Stomach (tissue), 9 donors: ENCODE results near the gene COL18A1. TPM values are rescaled to one million over a fixed set of nuclear protein-coding genes. Genes with fewer than 3 reads are reported as not detected.

Source experiments
- DNase-seq, 2 donors: peaks; one replicate each; pipeline versions ENCODE4 v3.0.0 to v3.0.0-alpha.2; 2013 to 2019
- H3K27ac ChIP-seq, 5 donors: fragments of 200-600 bp in 4 of 5; sonication (generic) in 4 of 5; one replicate each; pipeline ENCODE4 v1.5.1; 2013 to 2019; ENCODE audit warnings: mild to moderate bottlenecking in 1 of 5, moderate library complexity in 1 of 5
- H3K27me3 ChIP-seq, 3 donors: fragments of 200-600 bp; sonication (generic); one replicate each; pipeline ENCODE4 v1.5.1; 2017 to 2019; ENCODE audit warnings: mixed run types in 1 of 3
- H3K36me3 ChIP-seq, 4 donors: fragments of 200-600 bp; sonication (generic); 1 replicate in 3 of 4; 2 replicates in 1 of 4; pipeline ENCODE4 v1.5.1; 2016 to 2019
- H3K4me1 ChIP-seq, 4 donors: fragments of 200-600 bp; sonication (generic); one replicate each; pipeline ENCODE4 v1.5.1; 2016 to 2019
- H3K4me3 ChIP-seq, 4 donors: fragments of 200-600 bp; sonication (generic) in 3 of 4; one replicate each; pipeline ENCODE4 v1.5.1; 2016 to 2019; ENCODE audit warnings: mild to moderate bottlenecking in 1 of 4
- H3K9me3 ChIP-seq, 4 donors: fragments of 200-600 bp; sonication (generic); one replicate each; pipeline ENCODE4 v1.5.1; 2016 to 2019
- CTCF ChIP-seq, 7 experiments: fragments of 450-650 bp in 4 of 7; fragments of 200-600 bp in 3 of 7; sonication (generic) in 3 of 7; IDR thresholded peaks; one replicate each; pipeline ENCODE4 v1.5.1; 2016 to 2019; ENCODE audit warnings: antibody characterized with exemption in 7 of 7, control low read depth in 2 of 7, mild to moderate bottlenecking in 1 of 7
- EP300 ChIP-seq: sonication (generic); formaldehyde crosslinking; IDR thresholded peaks from one replicate; pipeline ENCODE4 v1.6.1; 2017; ENCODE audit warnings: antibody characterized with exemption
- POLR2A ChIP-seq, 4 donors: fragments of 450-650 bp; IDR thresholded peaks; one replicate each; pipeline ENCODE4 v1.6.1; 2016; ENCODE audit warnings: antibody characterized with exemption in 4 of 4, control low read depth in 2 of 4, mild to moderate bottlenecking in 1 of 4, moderate library complexity in 1 of 4
- POLR2AphosphoS5 ChIP-seq, 3 donors: sonication (generic); formaldehyde crosslinking; IDR thresholded peaks; one replicate each; pipeline ENCODE4 v1.6.1; 2016; ENCODE audit warnings: antibody characterized with exemption in 3 of 3
- WGBS, 5 donors: extraction: QIAGEN DNeasy Blood & Tissue Kit in 3 of 5; methylation state at CpG; one replicate each; pipeline versions ENCODE4 v1.1.5 to v1.1.7; 2013 to 2018; 5-methylcytosine and 5-hydroxymethylcytosine counted together
- intact Hi-C: fragments of 100-400 bp; cut with DNase I; formaldehyde crosslinking; loops from one replicate; pipeline ENCODE4 v1.15.1; 2023; ENCODE audit warnings: low total_unique reads
- polyA plus RNA-seq, 3 donors: library from polyadenylated mRNA; stranded (reverse); fragments of 200-250 nt; gene quantifications; one replicate each; pipeline ENCODE4 v1.2.3, GENCODE V29; 2013
- total RNA-seq, 5 donors: library from RNA; depleted of rRNA; stranded (reverse); fragments of >200 nt; gene quantifications; one replicate each; pipeline versions ENCODE4 v1.1.0 to v1.2.3, GENCODE V29; 2014 to 2016
- donor health status: healthy with polysubstance abuse.
- donor health status: Bipolar disorder and iron deficiency.
- donor health status: healthy.

Gene COL18A1
- total and polyA plus RNA-seq, 8 donors: 19.8 to 212 (median 34.6) TPM

DNA sequence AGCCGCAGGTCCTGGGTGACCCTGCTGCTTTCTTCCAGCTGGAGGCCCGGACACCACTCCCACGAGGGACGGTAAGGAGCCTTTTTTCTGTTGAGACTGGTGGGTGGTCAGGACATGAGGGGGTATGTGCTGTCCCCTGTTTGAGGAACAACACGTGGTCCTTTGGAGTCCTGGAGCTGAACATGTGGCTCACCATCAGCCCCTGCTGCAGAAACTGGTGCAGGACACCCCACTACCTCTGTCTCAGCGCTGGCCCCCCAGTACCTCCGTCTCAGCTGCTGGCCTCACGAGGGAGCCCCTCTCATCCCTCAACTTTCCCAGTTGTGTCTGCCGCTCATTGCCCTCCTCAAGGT is 102.5 kb downstream of the COL18A1 start:
- DNase-seq: no peak
- 62 to 82% (median 64%) methylated on average over 5 to 9 of the region's 9 CpGs for WGBS, 5 donors

DNA sequence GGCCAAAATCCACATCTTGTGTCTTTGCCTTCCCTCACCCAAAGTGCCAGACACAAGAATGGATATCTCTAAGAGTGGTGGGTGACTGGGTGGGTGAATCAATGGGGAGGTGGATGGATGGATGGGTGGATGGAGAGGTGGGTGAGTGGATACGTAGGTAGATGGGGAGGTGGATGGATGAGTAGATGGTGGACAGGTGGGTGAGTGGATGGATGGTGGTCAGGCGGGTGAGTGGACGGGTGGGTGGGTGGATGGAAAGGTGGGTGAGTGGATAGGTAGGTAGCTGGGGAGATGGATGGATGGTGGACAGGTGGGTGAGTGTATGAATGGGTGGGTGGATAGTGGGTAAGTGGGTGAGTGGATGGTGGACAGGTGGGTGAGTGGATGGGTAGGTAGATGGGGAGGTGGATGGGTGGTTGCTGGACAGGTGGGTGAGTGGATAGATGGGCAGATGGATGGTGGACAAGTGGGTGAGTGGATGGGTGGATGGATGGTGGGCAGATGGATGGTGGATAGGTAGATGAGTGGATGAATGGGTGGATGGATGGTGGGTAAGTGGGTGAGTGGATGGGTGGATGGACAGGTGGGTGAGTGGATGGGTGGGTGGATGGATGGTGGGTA is 103.0 kb downstream of the COL18A1 start:
- TF ChIP-seq POLR2A (IDR thresholded peaks at IDR 0.05): no peak
- no peak for TF ChIP-seq CTCF (IDR thresholded peaks at IDR 0.05)
- no peak for TF ChIP-seq EP300
- TF ChIP-seq POLR2AphosphoS5 (IDR thresholded peaks at IDR 0.05): no peak
- H3K4me1 ChIP-seq: peaks cover 13 to 34% (median 24%) of the 10 kb centered on the region in 4 donors
- intact Hi-C loops: no loop called here
- WGBS, 5 donors: 90 to 100% (median 95%) methylated on average over 3 of the region's 3 CpGs
- no peak overlapping the region for H3K4me3 ChIP-seq
- H3K36me3 ChIP-seq: peaks cover 0 to 61% (median 35%) of the 10 kb centered on the region in 4 donors
- H3K9me3 ChIP-seq: no peaks in the 10 kb centered on the region
- no peaks in the 10 kb centered on the region for H3K27me3 ChIP-seq
- DNase-seq: no peak
- peak overlapping the region in 1 of 5 donors; percentile 49 for H3K27ac ChIP-seq

More for the DNA sequence above, 102.5 kb downstream of the COL18A1 start:
- peaks cover 8 to 29% (median 19%) of the 10 kb centered on the region in 4 donors for H3K4me1 ChIP-seq
- TF ChIP-seq POLR2AphosphoS5 (IDR thresholded peaks at IDR 0.05): no peak
- no peaks in the 10 kb centered on the region for H3K9me3 ChIP-seq
- no peak overlapping the region for H3K4me3 ChIP-seq
- peaks cover 0 to 56% (median 32%) of the 10 kb centered on the region in 4 donors for H3K36me3 ChIP-seq
- intact Hi-C loops: no loop called here
- no peaks in the 10 kb centered on the region for H3K27me3 ChIP-seq
- H3K27ac ChIP-seq: peak overlapping the region in 2 of 5 donors; percentile 29 to 49

DNA sequence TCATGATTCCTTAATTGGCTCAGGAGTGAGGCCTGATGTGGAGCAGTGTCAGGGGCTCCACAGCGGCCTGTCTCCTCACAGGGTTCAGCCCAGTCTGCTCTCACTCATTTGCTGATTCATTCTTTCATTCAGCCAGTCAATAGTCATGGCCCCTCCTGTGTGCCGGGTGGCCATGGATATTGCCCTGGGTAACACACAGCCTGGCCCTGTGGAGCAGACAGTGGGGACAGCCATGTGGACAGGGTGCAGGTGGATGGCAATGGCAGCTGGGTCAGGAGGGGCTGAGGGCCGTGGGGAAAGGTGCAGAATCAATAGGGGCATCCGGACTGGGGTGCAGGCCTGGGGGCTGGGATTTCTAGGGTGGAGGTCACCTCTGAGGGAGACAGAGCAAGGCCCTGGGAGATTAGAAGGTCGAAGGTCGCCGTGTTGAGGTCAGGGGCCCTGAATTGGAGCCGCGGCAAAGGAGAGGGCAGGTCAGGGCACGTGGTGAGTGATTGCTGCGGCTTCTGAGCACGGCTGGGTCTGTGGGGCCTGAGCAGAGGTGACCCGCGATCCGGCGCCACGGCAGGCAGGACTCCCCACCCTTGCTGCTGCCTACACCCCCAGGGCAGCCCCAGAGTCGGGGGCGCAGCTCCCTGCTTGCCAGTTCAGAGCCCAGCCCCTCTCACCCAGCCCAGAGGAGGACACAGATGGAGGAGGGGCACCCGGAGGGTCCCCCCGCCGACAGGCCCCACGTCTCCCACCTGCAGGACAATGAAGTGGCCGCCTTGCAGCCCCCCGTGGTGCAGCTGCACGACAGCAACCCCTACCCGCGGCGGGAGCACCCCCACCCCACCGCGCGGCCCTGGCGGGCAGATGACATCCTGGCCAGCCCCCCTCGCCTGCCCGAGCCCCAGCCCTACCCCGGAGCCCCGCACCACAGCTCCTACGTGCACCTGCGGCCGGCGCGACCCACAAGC is 103.9 kb downstream of the COL18A1 start:
- Histone ChIP-seq H3K36me3 (peaks cover 0 to 66% (median 41%) of the 10 kb centered on the region in 4 donors), H3K9me3 (no peaks in the 10 kb centered on the region), H3K4me3 (no peak overlapping the region), H3K27ac (no peak overlapping the region), H3K27me3 (no peaks in the 10 kb centered on the region), H3K4me1 (peaks cover 19 to 41% (median 33%) of the 10 kb centered on the region in 4 donors)
- intact Hi-C loops: no loop called here
- 54 to 74% (median 68%) methylated on average over 12 to 42 of the region's 42 CpGs for WGBS, 5 donors
- TF ChIP-seq POLR2A (IDR thresholded peaks at IDR 0.05) (no peak), CTCF (IDR thresholded peaks at IDR 0.05) (no peak), POLR2AphosphoS5 (IDR thresholded peaks at IDR 0.05) (no peak), EP300 (no peak)
- no peak for DNase-seq

- DNase-seq: no peak
- WGBS, 5 donors: 48 to 94% (median 92%) methylated on average over 5 to 61 of the region's 61 CpGs
- intact Hi-C loops: no loop called here
- Histone ChIP-seq H3K27me3 (no peaks in the 10 kb centered on the region), H3K36me3 (peaks cover 0 to 69% (median 45%) of the 10 kb centered on the region in 4 donors), H3K27ac (peak overlapping the region in 1 of 5 donors; percentile 4), H3K4me3 (no peak overlapping the region), H3K4me1 (peaks cover 28 to 50% (median 42%) of the 10 kb centered on the region in 4 donors), H3K9me3 (no peaks in the 10 kb centered on the region)
- no peak for TF ChIP-seq POLR2A (IDR thresholded peaks at IDR 0.05)
- no peak for TF ChIP-seq EP300
- TF ChIP-seq CTCF (IDR thresholded peaks at IDR 0.05): no peak
Measured at GRCh38 chr21:45509566-45510465, 104.9 kb downstream of the COL18A1 start.
